ENCODE data around the gene HEPH. TPM values are rescaled to one million over a fixed set of nuclear protein-coding genes. Genes with fewer than 3 reads are reported as not detected.

Gene HEPH
- total and polyA plus RNA-seq, 2 experiments from 2014 or later = 10.1 to 64.7 TPM

- TF ChIP-seq ZNF462 (CRISPR knock-in tag; IDR thresholded peaks at IDR 0.05) = no peak
- TF ChIP-seq JUNB (IDR thresholded peaks at IDR 0.05; ENCODE audit: unreplicated experiment) = no peak
- TF ChIP-seq EZH2 (IDR thresholded peaks at IDR 0.05; ENCODE audit: low read depth, unreplicated experiment) = no peak
- no peak for TF ChIP-seq ETS1 (IDR thresholded peaks at IDR 0.05)
- TF ChIP-seq CTCF (conservative IDR thresholded peaks at IDR 0.05; ENCODE audit: low read depth in 2 of 2) = no peak
- no peak for TF ChIP-seq POLR2AphosphoS5 (IDR thresholded peaks at IDR 0.05; ENCODE audit: low read depth)
- TF ChIP-seq ZNF114 (CRISPR knock-in tag; IDR thresholded peaks at IDR 0.05) = no peak
Observed at GRCh38 chrX:66164470-66164869, 423 bp downstream of the HEPH start (continued).
